Astrocyte (in vitro differentiated cells and primary cell): ENCODE data around the gene INAFM2.

Experiments used
- CTCF ChIP-seq: IDR thresholded peaks from 2 replicates; pipeline ENCODE4 v1.5.1; 2011; ENCODE audit warnings: low read depth, mild to moderate bottlenecking, inconsistent platforms, low read length, moderate library complexity; ENCODE audit not compliant: insufficient read depth
- EZH2 ChIP-seq: IDR thresholded peaks from 2 replicates; pipeline ENCODE4 v1.6.1; 2012; ENCODE audit warnings: mild to moderate bottlenecking, low read length, inconsistent platforms; ENCODE audit not compliant: insufficient read depth

- TF ChIP-seq CTCF: no peak
- no peak for TF ChIP-seq EZH2
These were observed 16.1 kb downstream of the INAFM2 start for GRCh38 chr15:40339621-40339945.
